ENCODE data around the gene CSF1R. TPM values are rescaled to one million over a fixed set of nuclear protein-coding genes. Genes with fewer than 3 reads are reported as not detected.

Gene CSF1R
- polyA plus RNA-seq, 1 donor (not counting 4 experiments of a cell fraction or from before 2014, with no cell fraction given), result not detected

DNA sequence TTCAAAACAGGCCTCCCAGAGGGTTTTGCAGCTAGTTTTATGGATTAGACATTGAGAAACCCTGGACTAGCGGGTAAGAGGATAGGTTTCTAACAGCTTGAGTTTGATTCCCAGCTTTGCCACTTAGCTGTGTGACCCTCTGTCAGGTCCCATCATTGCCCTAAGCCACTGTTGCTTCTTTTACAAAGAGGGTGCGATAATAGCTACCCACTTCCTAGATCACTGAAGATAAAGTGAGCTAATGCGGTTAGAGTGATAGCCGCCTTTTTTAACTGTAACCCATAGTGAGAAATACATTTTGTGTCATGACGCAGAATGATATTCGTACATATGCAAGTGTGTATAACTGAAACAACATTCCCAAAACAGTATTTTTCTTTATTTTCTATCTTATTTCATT lies 40.3 kb downstream of the CSF1R start:
- DNase-seq (ENCODE audit: low read depth, low spot score), result no peak
- no peak for FAIRE-seq
- H3K4me2 ChIP-seq (ENCODE audit: control insufficient read depth, extremely low read depth, insufficient read depth, low read depth, low read length), result no peak overlapping the region
- TF ChIP-seq EZH2 (IDR thresholded peaks at IDR 0.05; ENCODE audit: low read length), result no peak
- TF ChIP-seq, protein P1, sequence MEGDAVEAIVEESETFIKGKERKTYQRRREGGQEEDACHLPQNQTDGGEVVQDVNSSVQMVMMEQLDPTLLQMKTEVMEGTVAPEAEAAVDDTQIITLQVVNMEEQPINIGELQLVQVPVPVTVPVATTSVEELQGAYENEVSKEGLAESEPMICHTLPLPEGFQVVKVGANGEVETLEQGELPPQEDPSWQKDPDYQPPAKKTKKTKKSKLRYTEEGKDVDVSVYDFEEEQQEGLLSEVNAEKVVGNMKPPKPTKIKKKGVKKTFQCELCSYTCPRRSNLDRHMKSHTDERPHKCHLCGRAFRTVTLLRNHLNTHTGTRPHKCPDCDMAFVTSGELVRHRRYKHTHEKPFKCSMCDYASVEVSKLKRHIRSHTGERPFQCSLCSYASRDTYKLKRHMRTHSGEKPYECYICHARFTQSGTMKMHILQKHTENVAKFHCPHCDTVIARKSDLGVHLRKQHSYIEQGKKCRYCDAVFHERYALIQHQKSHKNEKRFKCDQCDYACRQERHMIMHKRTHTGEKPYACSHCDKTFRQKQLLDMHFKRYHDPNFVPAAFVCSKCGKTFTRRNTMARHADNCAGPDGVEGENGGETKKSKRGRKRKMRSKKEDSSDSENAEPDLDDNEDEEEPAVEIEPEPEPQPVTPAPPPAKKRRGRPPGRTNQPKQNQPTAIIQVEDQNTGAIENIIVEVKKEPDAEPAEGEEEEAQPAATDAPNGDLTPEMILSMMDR (optimal IDR thresholded peaks at IDR 0.05 in 1 of 3, IDR thresholded peaks at IDR 0.05 in 1 of 3, conservative IDR thresholded peaks at IDR 0.05 in 1 of 3; ENCODE audit: extremely low read depth in 1 of 3, insufficient read depth in 2 of 3, low read length in 3 of 3), result no peak
- peaks cover 6% of the 10 kb centered on the region for H3K79me2 ChIP-seq (ENCODE audit: control insufficient read depth, insufficient read depth, low read length)
- H2AFZ ChIP-seq (ENCODE audit: control insufficient read depth, low read length), result no peak overlapping the region
- dilution Hi-C loops (cut with MboI; ENCODE audit: extremely low pct_ligation_motif_present, low sequenced_read_pairs), result no loop called here
- no peaks in the 10 kb centered on the region for H3K27me3 ChIP-seq (ENCODE audit: control insufficient read depth, extremely low read depth, insufficient read depth, low read length)
- no peak overlapping the region for H3K4me3 ChIP-seq (ENCODE audit: control insufficient read depth in 2 of 3, extremely low read depth in 1 of 3, insufficient read depth in 2 of 3, low read depth in 1 of 3, low read length in 3 of 3)
- H3K4me1 ChIP-seq (ENCODE audit: control insufficient read depth, extremely low read depth, insufficient read depth, low read length), result peaks cover 35% of the 10 kb centered on the region
- H3K27ac ChIP-seq (ENCODE audit: control insufficient read depth, insufficient read depth, low read length), result no peak overlapping the region
- H4K20me1 ChIP-seq (ENCODE audit: control insufficient read depth, extremely low read depth, insufficient read depth, low read length), result no peaks in the 10 kb centered on the region
- H3K9me3 ChIP-seq (ENCODE audit: control insufficient read depth, low read depth, low read length), result no peaks in the 10 kb centered on the region
- H3K9ac ChIP-seq (ENCODE audit: control insufficient read depth, extremely low read depth, insufficient read depth, low read length), result no peak overlapping the region
- H3K9me1 ChIP-seq (ENCODE audit: control insufficient read depth, extremely low read depth, insufficient read depth, low read length), result no peaks in the 10 kb centered on the region
- peaks cover 52 to 67% of the 10 kb centered on the region in 2 experiments for H3K36me3 ChIP-seq (ENCODE audit: control insufficient read depth in 2 of 2, extremely low read depth in 1 of 2, insufficient read depth in 2 of 2, low read length in 2 of 2)

DNA sequence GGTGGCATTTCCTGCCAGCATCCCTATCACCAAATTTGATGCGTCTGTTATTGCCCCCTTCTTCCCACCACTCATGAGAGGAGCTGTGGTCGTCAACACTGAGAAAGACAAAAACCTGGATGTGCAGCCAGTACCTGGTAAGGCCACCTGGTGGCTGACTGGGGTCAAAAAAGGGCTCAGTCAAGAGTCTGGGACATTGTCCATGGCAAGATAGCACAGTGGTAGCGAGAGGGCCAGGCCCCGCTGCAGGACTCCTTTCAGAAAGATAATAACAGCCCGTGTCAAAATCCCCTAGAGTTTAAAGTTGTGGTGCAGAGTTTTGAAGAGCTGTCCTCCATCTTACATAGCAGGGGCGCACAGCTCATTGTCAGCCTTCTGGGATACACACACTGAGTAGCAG lies 40.8 kb downstream of the CSF1R start:
- FAIRE-seq (no peak), DNase-seq (ENCODE audit: low read depth, low spot score) (no peak)
- Histone ChIP-seq H3K36me3 (ENCODE audit: control insufficient read depth in 2 of 2, extremely low read depth in 1 of 2, insufficient read depth in 2 of 2, low read length in 2 of 2) (peaks cover 52 to 64% of the 10 kb centered on the region in 2 experiments), H3K27me3 (ENCODE audit: control insufficient read depth, extremely low read depth, insufficient read depth, low read length) (no peaks in the 10 kb centered on the region), H2AFZ (ENCODE audit: control insufficient read depth, low read length) (no peak overlapping the region), H3K79me2 (ENCODE audit: control insufficient read depth, insufficient read depth, low read length) (peaks cover 6% of the 10 kb centered on the region), H3K9me3 (ENCODE audit: control insufficient read depth, low read depth, low read length) (no peaks in the 10 kb centered on the region), H4K20me1 (ENCODE audit: control insufficient read depth, extremely low read depth, insufficient read depth, low read length) (no peaks in the 10 kb centered on the region), H3K27ac (ENCODE audit: control insufficient read depth, insufficient read depth, low read length) (no peak overlapping the region), H3K9ac (ENCODE audit: control insufficient read depth, extremely low read depth, insufficient read depth, low read length) (no peak overlapping the region), H3K9me1 (ENCODE audit: control insufficient read depth, extremely low read depth, insufficient read depth, low read length) (no peaks in the 10 kb centered on the region), H3K4me1 (ENCODE audit: control insufficient read depth, extremely low read depth, insufficient read depth, low read length) (peaks cover 32% of the 10 kb centered on the region), H3K4me2 (ENCODE audit: control insufficient read depth, extremely low read depth, insufficient read depth, low read depth, low read length) (no peak overlapping the region), H3K4me3 (ENCODE audit: control insufficient read depth in 2 of 3, extremely low read depth in 1 of 3, insufficient read depth in 2 of 3, low read depth in 1 of 3, low read length in 3 of 3) (no peak overlapping the region)
- no peak for TF ChIP-seq EZH2 (IDR thresholded peaks at IDR 0.05; ENCODE audit: low read length)
- TF ChIP-seq, protein P1 (optimal IDR thresholded peaks at IDR 0.05 in 1 of 3, IDR thresholded peaks at IDR 0.05 in 1 of 3, conservative IDR thresholded peaks at IDR 0.05 in 1 of 3; ENCODE audit: extremely low read depth in 1 of 3, insufficient read depth in 2 of 3, low read length in 3 of 3), result peak in 2 of 3 experiments; percentile 14 to 22
- dilution Hi-C loops (cut with MboI; ENCODE audit: extremely low pct_ligation_motif_present, low sequenced_read_pairs), result no loop called here
